Activated CD4-positive, alpha-beta T cell treated with anti-CD3 and anti-CD28 coated beads, Interleukin-2, Interleukin-4, amounts not matched to agents 100 ng/mL and 50 ng/mL, durations not matched to agents 16 hours and 8 hours (primary cell): ENCODE data around the gene VPS13D.
"Not testable (repeated sequence)": the region's sequence is repeated elsewhere in the genome, so short reads cannot be mapped to it uniquely, and the experiment has no call there.

Source experiments
- DNase-seq: peaks from one replicate; pipeline ENCODE4 v3.0.0-alpha.2; 2020; ENCODE audit warnings: low spot score

The VPS13D gene

GRCh38 chr1:12369258-12369657 is 139.4 kb downstream of the VPS13D start:
- no peak for DNase-seq

GRCh38 chr1:12370333-12370975 is 140.6 kb downstream of the VPS13D start:
- DNase-seq = no peak

GRCh38 chr1:12371053-12371452 is 141.2 kb downstream of the VPS13D start:
- no peak for DNase-seq

GRCh38 chr1:12372180-12372579 is 142.3 kb downstream of the VPS13D start:
- DNase-seq = no peak

GRCh38 chr1:12372761-12373160 is 142.9 kb downstream of the VPS13D start:
- no peak for DNase-seq

GRCh38 chr1:12375133-12375829 is 145.5 kb downstream of the VPS13D start:
- no peak for DNase-seq

- no peak for DNase-seq
Measured at GRCh38 chr1:12376236-12377045, 146.6 kb downstream of the VPS13D start.

GRCh38 chr1:12380326-12381249 is 150.8 kb downstream of the VPS13D start:
- DNase-seq = no peak

- DNase-seq = no peak
Measured at GRCh38 chr1:12383001-12383400, 153.2 kb downstream of the VPS13D start.

GRCh38 chr1:12383786-12384185 is 154.0 kb downstream of the VPS13D start:
- no peak for DNase-seq

GRCh38 chr1:12384836-12385456 is 155.1 kb downstream of the VPS13D start:
- DNase-seq = peak; percentile 66

GRCh38 chr1:12386130-12386529 is 156.3 kb downstream of the VPS13D start:
- DNase-seq = no peak

GRCh38 chr1:12387641-12388040 is 157.8 kb downstream of the VPS13D start:
- DNase-seq = no peak

- not testable (repeated sequence) for DNase-seq
Measured at GRCh38 chr1:12390296-12390695, 160.5 kb downstream of the VPS13D start.

- no peak for DNase-seq
Measured at GRCh38 chr1:12397462-12398450, 167.9 kb downstream of the VPS13D start.

- DNase-seq = no peak
Measured at GRCh38 chr1:12398479-12398878, 168.6 kb downstream of the VPS13D start.

- no peak for DNase-seq
Measured at GRCh38 chr1:12400027-12400693, 170.3 kb downstream of the VPS13D start.

GRCh38 chr1:12402159-12402673 is 172.4 kb downstream of the VPS13D start:
- no peak for DNase-seq

GRCh38 chr1:12402842-12403241 is 173.0 kb downstream of the VPS13D start:
- no peak for DNase-seq
